Right lobe of liver (tissue), 6 donors: ENCODE results near the gene RGS6. TPM values are rescaled to one million over a fixed set of nuclear protein-coding genes. Genes with fewer than 3 reads are reported as not detected.

Source experiments
- ATAC-seq, 4 donors: fragments of 200-7000 bp; cut with Tn5 transposase; one replicate each; pipeline ENCODE4 v1.9.1; 2020; ENCODE audit warnings: mild to moderate bottlenecking in 4 of 4, moderate library complexity in 4 of 4
- DNase-seq, 3 donors: peaks; one replicate each; pipeline ENCODE4 v3.0.0-alpha.2; 2020
- H3K27ac ChIP-seq, 3 donors: fragments of 200-600 bp; one replicate each; pipeline ENCODE4 v1.8.0; 2022
- H3K27me3 ChIP-seq, 2 donors: fragments of 200-600 bp; one replicate each; pipeline ENCODE4 v1.8.0; 2022
- H3K36me3 ChIP-seq, 4 donors: fragments of 200-600 bp; sonication (generic) in 1 of 4; one replicate each; pipeline versions ENCODE4 v1.5.1 to v1.8.0; 2017 to 2022; ENCODE audit warnings: control low read depth in 1 of 4
- H3K4me1 ChIP-seq, 4 donors: fragments of 200-600 bp; sonication (generic) in 1 of 4; one replicate each; pipeline versions ENCODE4 v1.5.1 to v1.8.0; 2017 to 2022; ENCODE audit warnings: control low read depth in 1 of 4
- H3K4me3 ChIP-seq, 3 donors: fragments of 200-600 bp; one replicate each; pipeline ENCODE4 v1.8.0; 2022
- H3K9me3 ChIP-seq, 4 donors: fragments of 200-600 bp; sonication (generic) in 1 of 4; one replicate each; pipeline versions ENCODE4 v1.5.1 to v1.8.0; 2017 to 2022; ENCODE audit warnings: control low read depth in 1 of 4
- CTCF ChIP-seq, 4 donors: fragments of 200-600 bp in 3 of 4; fragments of 450-650 bp in 1 of 4; IDR thresholded peaks; one replicate each; pipeline versions ENCODE4 v1.5.1 to v1.8.0; 2016 to 2022; ENCODE audit warnings: antibody characterized with exemption in 4 of 4, mild to moderate bottlenecking in 2 of 4
- POLR2A ChIP-seq: fragments of 450-650 bp; IDR thresholded peaks from one replicate; pipeline ENCODE4 v1.6.1; 2017; ENCODE audit warnings: antibody characterized with exemption, mild to moderate bottlenecking
- WGBS: methylation state at CpG from one replicate; pipeline ENCODE4 v1.1.6; 2018; ENCODE audit warnings: low coverage, low lambda C conversion rate; ENCODE audit not compliant: insufficient coverage; ENCODE audit errors: missing lambda C conversion rate; 5-methylcytosine and 5-hydroxymethylcytosine counted together
- intact Hi-C, 2 donors: fragments of 100-400 bp; cut with DNase I; formaldehyde crosslinking; loops; one replicate each; pipeline versions ENCODE4 v1.11.2 to v1.14.1; 2022
- total RNA-seq, 6 experiments: library from RNA; depleted of rRNA in 2 of 6; stranded (reverse); fragments of >200 nt in 2 of 6; fragmentation: NEBNext Ultra II Directional in 3 of 6; extraction: Animal tissue kit (Norgen Biotek cat#: 25700) in 3 of 6; gene quantifications; one replicate each; pipeline versions ENCODE4 v1.1.0 to v1.2.4, GENCODE V29; 2016 to 2023
- donor health status: DM: no; HTN: yes; CAD: no.
- donor health status: DM: no; HTN: no; CAD: no.
- donor health status: DM: no; HTN: no; CAD: no.
- donor health status: DM: no; HTN: yes; CAD: no.
- donor health status: DM: no; HTN: yes; CAD: no.

RGS6 gene
- total RNA-seq, 6 experiments from 2014 or later: 0.07 TPM; not detected in 5

- intact Hi-C loops: no loop called here
- no peak for ATAC-seq
These were observed 673.1 kb downstream of the RGS6 start for GRCh38 chr14:72605096-72605920.

GRCh38 chr14:72605921-72606220, 673.6 kb downstream of the RGS6 start:
- 93% methylated on average over 2 of the region's 3 CpGs for WGBS
- no peaks in the 10 kb centered on the region for H3K9me3 ChIP-seq
- no peak for TF ChIP-seq POLR2A
- TF ChIP-seq CTCF (IDR thresholded peaks at IDR 0.05): no peak
- H3K27me3 ChIP-seq: no peaks in the 10 kb centered on the region
- DNase-seq: no peak
- no peak overlapping the region for H3K27ac ChIP-seq
- no peak for ATAC-seq
- no peak overlapping the region for H3K4me3 ChIP-seq
- H3K36me3 ChIP-seq: no peaks in the 10 kb centered on the region
- intact Hi-C loops: no loop called here
- H3K4me1 ChIP-seq: no peaks in the 10 kb centered on the region

More at GRCh38 chr14:72605096-72605920, 673.1 kb downstream of the RGS6 start:
- no peak for DNase-seq
- TF ChIP-seq CTCF (IDR thresholded peaks at IDR 0.05) (no peak), POLR2A (no peak)
- Histone ChIP-seq H3K27me3 (no peaks in the 10 kb centered on the region), H3K36me3 (no peaks in the 10 kb centered on the region), H3K4me3 (no peak overlapping the region), H3K4me1 (no peaks in the 10 kb centered on the region), H3K27ac (no peak overlapping the region), H3K9me3 (no peaks in the 10 kb centered on the region)
- 83% methylated on average over 4 of the region's 18 CpGs for WGBS

- WGBS: 60% methylated on average over 1 of the region's 1 CpG
- Histone ChIP-seq H3K36me3 (no peaks in the 10 kb centered on the region), H3K9me3 (no peaks in the 10 kb centered on the region), H3K27ac (no peak overlapping the region), H3K27me3 (no peaks in the 10 kb centered on the region), H3K4me1 (no peaks in the 10 kb centered on the region), H3K4me3 (no peak overlapping the region)
- DNase-seq (no peak), ATAC-seq (no peak)
- intact Hi-C loops: no loop called here
- TF ChIP-seq POLR2A: no peak
- no peak for TF ChIP-seq CTCF (IDR thresholded peaks at IDR 0.05)
These were observed 674.6 kb downstream of the RGS6 start for GRCh38 chr14:72606879-72607278.

- Histone ChIP-seq H3K4me1 (no peaks in the 10 kb centered on the region), H3K9me3 (no peaks in the 10 kb centered on the region), H3K4me3 (no peak overlapping the region), H3K27ac (no peak overlapping the region), H3K36me3 (no peaks in the 10 kb centered on the region), H3K27me3 (no peaks in the 10 kb centered on the region)
- no peak for DNase-seq
- ATAC-seq: no peak
- intact Hi-C loops: no loop called here
- 74% methylated on average over 9 of the region's 12 CpGs for WGBS
- TF ChIP-seq CTCF (IDR thresholded peaks at IDR 0.05) (no peak), POLR2A (no peak)
These were observed 675.3 kb downstream of the RGS6 start for GRCh38 chr14:72607386-72608130.
